Stomach (tissue), 4 donors: ENCODE measurements around the gene UBE2R2.

ENCODE experiments used
- CTCF ChIP-seq, 7 experiments: fragments of 450-650 bp in 4 of 7; fragments of 200-600 bp in 3 of 7; sonication (generic) in 3 of 7; IDR thresholded peaks; one replicate each; pipeline ENCODE4 v1.5.1; 2016 to 2019; ENCODE audit warnings: antibody characterized with exemption in 7 of 7, control low read depth in 2 of 7, mild to moderate bottlenecking in 1 of 7
- EP300 ChIP-seq: sonication (generic); formaldehyde crosslinking; IDR thresholded peaks from one replicate; pipeline ENCODE4 v1.6.1; 2017; ENCODE audit warnings: antibody characterized with exemption
- POLR2A ChIP-seq, 4 donors: fragments of 450-650 bp; IDR thresholded peaks; one replicate each; pipeline ENCODE4 v1.6.1; 2016; ENCODE audit warnings: antibody characterized with exemption in 4 of 4, control low read depth in 2 of 4, mild to moderate bottlenecking in 1 of 4, moderate library complexity in 1 of 4
- POLR2AphosphoS5 ChIP-seq, 3 donors: sonication (generic); formaldehyde crosslinking; IDR thresholded peaks; one replicate each; pipeline ENCODE4 v1.6.1; 2016; ENCODE audit warnings: antibody characterized with exemption in 3 of 3

GRCh38 chr9:33868440-33868973 is 51.5 kb downstream of the UBE2R2 start:
- TF ChIP-seq POLR2A (IDR thresholded peaks at IDR 0.05) = no peak
- TF ChIP-seq CTCF (IDR thresholded peaks at IDR 0.05) = no peak
- TF ChIP-seq POLR2AphosphoS5 (IDR thresholded peaks at IDR 0.05) = no peak
- no peak for TF ChIP-seq EP300
